GM19463 (cell line): ENCODE data around the gene CD247.
A peak's percentile ranks its signal among the peaks of the same experiment; 100 is the strongest.

Experiments
- ATAC-seq: cut with Tn5 transposase; IDR thresholded peaks from one replicate; pipeline ENCODE4 v1.9.1; 2021; ENCODE audit warnings: mild to moderate bottlenecking, moderate library complexity; ENCODE audit not compliant: unreplicated experiment

Gene CD247

GRCh38 chr1:167419245-167419644 is 99.1 kb downstream of the CD247 start:
- ATAC-seq = no peak

GRCh38 chr1:167418391-167418790 is 99.9 kb downstream of the CD247 start:
- no peak for ATAC-seq

- no peak for ATAC-seq
Observed at GRCh38 chr1:167416506-167416905, 101.8 kb downstream of the CD247 start.

- ATAC-seq = no peak
Observed at GRCh38 chr1:167413328-167413727, 105.0 kb downstream of the CD247 start.

- no peak for ATAC-seq
Observed at GRCh38 chr1:167412920-167413319, 105.4 kb downstream of the CD247 start.

GRCh38 chr1:167412072-167412471 is 106.3 kb downstream of the CD247 start:
- no peak for ATAC-seq

- ATAC-seq = no peak
Observed at GRCh38 chr1:167409183-167409582, 109.1 kb downstream of the CD247 start.

- ATAC-seq = no peak
Observed at GRCh38 chr1:167408355-167408754, 110.0 kb downstream of the CD247 start.

GRCh38 chr1:167404908-167405307 is 113.4 kb downstream of the CD247 start:
- ATAC-seq = no peak

- no peak for ATAC-seq
Observed at GRCh38 chr1:167404161-167404888, 114.0 kb downstream of the CD247 start.

- peak; percentile 62 for ATAC-seq
Observed at GRCh38 chr1:167401260-167401873, 117.0 kb downstream of the CD247 start.

GRCh38 chr1:167400359-167400953 is 117.9 kb downstream of the CD247 start:
- ATAC-seq = no peak

GRCh38 chr1:167392200-167392696 is 126.1 kb downstream of the CD247 start:
- ATAC-seq = no peak

GRCh38 chr1:167388976-167389375 is 129.4 kb downstream of the CD247 start:
- ATAC-seq = no peak

GRCh38 chr1:167387251-167387910 is 130.9 kb downstream of the CD247 start:
- ATAC-seq = no peak
